Left lung (tissue), 10 donors: ENCODE results near the gene ERICH6. TPM values are rescaled to one million over a fixed set of nuclear protein-coding genes. Genes with fewer than 3 reads are reported as not detected.

ENCODE experiments used
- ATAC-seq: fragments of 200-7000 bp; cut with Tn5 transposase; one replicate; pipeline ENCODE4 v1.9.1; 2020; ENCODE audit warnings: moderate library complexity
- DNase-seq, 4 donors: peaks; one replicate each; pipeline ENCODE4 v3.0.0-alpha.2; 2013 to 2020
- H3K27ac ChIP-seq, 2 donors: fragments of 200-600 bp; sonication (generic) in 1 of 2; one replicate each; pipeline versions ENCODE4 v1.5.0 to v1.8.0; 2020 to 2021
- H3K27me3 ChIP-seq, 2 donors: fragments of 200-600 bp; sonication (generic) in 1 of 2; one replicate each; pipeline versions ENCODE4 v1.5.0 to v1.8.0; 2020 to 2021
- H3K36me3 ChIP-seq, 2 donors: fragments of 200-600 bp; sonication (generic) in 1 of 2; one replicate each; pipeline versions ENCODE4 v1.5.0 to v1.8.0; 2020 to 2021
- H3K4me1 ChIP-seq, 2 donors: fragments of 200-600 bp; one replicate each; pipeline ENCODE4 v1.8.0; 2021
- H3K4me3 ChIP-seq, 2 donors: fragments of 200-600 bp; sonication (generic) in 1 of 2; one replicate each; pipeline versions ENCODE4 v1.5.0 to v1.8.0; 2020 to 2021; ENCODE audit warnings: mild to moderate bottlenecking in 1 of 2
- H3K9me3 ChIP-seq, 2 donors: fragments of 200-600 bp; sonication (generic) in 1 of 2; one replicate each; pipeline versions ENCODE4 v1.5.0 to v1.8.0; 2020 to 2021
- intact Hi-C, 2 donors: fragments of 100-400 bp; cut with DNase I; formaldehyde crosslinking; loops; one replicate each; pipeline versions ENCODE4 v1.11.2 to v1.14.2; 2022
- polyA plus RNA-seq, 6 donors: library from polyadenylated mRNA; unstranded; fragments of 120-200 nt; gene quantifications; one replicate each; pipeline ENCODE4 v1.2.1, GENCODE V29; 2013; ENCODE audit not compliant: insufficient read length in 6 of 6
- total RNA-seq, 2 donors: library from RNA; stranded (reverse); fragmentation: NEBNext Ultra II Directional; extraction: Animal tissue kit (Norgen Biotek cat#: 25700); gene quantifications; one replicate each; pipeline ENCODE4 v1.2.1, GENCODE V29; 2021
- TF ChIP-seq, protein P1 (sequence below), 2 donors: fragments of 200-600 bp; sonication (generic) in 1 of 2; IDR thresholded peaks; one replicate each; pipeline versions ENCODE4 v1.5.0 to v1.8.0; 2021; ENCODE audit warnings: antibody characterized with exemption in 2 of 2
- donor health status: DM: no; HTN: yes; CAD: no.
- donor health status: DM: no; HTN: no; CAD: no.

The ERICH6 gene
- total and polyA plus RNA-seq, 8 donors = 0.34 to 1.7 (median 0.88) TPM; not detected in 2

DNA sequence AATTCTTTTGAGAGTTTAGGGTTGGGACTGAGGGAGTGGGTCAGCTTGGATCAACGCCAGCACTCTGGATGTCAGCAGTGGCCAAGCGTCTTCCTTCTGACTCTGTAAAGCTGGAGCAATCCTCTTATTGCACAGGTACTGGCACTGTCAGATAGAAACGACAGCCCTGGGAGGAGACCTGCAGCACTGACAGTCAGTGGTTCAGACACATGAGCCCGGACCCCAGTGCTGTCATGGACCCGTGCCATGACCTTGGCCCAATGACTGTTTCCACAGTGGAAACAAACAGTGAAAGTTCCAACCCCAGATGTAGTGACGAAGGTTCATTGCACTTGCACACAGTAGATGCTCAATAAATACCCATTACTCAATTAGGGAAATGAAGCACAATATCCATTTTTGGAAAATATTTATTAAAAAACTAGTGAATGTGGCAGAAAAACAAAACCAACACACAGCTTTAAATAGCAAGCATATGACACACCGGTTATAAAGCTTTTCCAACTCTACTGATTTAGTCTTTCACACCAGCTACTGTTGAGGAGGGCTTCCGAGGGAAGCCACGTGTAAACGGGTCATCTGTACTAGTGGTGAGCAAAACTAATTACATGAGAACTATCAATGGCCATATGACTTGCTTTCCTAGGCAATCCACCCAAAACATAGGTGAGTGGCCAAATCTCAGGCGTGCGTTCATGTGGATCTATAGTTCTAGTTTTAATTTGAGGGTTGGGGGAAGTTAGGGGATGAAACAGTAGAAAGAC, 37.2 kb upstream of the ERICH6 start:
- peaks cover 0 to 48% of the 10 kb centered on the region in 2 donors for H3K4me1 ChIP-seq
- peaks cover 0 to 21% of the 10 kb centered on the region in 2 donors for H3K36me3 ChIP-seq
- H3K9me3 ChIP-seq = no peaks in the 10 kb centered on the region
- TF ChIP-seq, protein P1, sequence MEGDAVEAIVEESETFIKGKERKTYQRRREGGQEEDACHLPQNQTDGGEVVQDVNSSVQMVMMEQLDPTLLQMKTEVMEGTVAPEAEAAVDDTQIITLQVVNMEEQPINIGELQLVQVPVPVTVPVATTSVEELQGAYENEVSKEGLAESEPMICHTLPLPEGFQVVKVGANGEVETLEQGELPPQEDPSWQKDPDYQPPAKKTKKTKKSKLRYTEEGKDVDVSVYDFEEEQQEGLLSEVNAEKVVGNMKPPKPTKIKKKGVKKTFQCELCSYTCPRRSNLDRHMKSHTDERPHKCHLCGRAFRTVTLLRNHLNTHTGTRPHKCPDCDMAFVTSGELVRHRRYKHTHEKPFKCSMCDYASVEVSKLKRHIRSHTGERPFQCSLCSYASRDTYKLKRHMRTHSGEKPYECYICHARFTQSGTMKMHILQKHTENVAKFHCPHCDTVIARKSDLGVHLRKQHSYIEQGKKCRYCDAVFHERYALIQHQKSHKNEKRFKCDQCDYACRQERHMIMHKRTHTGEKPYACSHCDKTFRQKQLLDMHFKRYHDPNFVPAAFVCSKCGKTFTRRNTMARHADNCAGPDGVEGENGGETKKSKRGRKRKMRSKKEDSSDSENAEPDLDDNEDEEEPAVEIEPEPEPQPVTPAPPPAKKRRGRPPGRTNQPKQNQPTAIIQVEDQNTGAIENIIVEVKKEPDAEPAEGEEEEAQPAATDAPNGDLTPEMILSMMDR (IDR thresholded peaks at IDR 0.05) = no peak
- no peaks in the 10 kb centered on the region for H3K27me3 ChIP-seq
- intact Hi-C loops = no loop called here
- no peak for DNase-seq
- ATAC-seq = no peak
- no peak overlapping the region for H3K4me3 ChIP-seq
- no peak overlapping the region for H3K27ac ChIP-seq

DNA sequence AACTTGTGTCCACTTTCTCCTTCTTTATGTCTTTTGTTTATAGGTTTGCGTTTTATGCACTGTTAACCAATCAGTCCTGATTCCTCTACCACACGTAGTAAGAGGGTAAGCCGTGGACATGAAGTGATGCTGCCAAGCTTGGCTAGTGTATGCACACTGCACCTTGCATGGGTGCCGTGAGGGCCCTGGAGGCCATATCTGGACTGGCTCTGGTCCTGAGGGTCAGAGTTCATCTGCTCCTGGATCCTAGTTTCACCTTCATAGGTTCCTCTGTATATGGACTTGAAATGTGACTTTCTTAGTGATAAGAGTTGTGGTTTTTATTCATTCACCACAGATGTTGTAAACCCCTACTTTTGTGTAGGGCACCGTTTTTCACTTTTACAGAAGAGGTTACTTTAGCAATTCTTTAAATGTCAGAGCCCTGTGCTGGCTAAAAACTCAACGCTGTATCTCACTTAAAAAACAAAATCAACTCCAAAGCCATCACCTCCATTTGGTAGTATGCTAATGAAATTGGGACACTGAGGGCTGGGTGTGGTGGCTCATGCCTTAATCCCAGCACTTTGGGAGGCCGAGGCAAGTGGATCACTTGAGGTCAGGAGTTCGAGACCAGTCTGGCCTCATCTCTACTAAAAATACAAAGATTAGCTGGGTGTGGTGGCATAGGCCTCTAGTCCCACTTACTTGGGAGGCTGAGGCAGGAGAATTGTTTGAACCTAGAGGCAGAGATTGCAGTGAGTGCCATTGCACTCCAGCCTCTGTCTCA, 36.3 kb upstream of the ERICH6 start:
- ATAC-seq = no peak
- H3K27ac ChIP-seq = no peak overlapping the region

DNA sequence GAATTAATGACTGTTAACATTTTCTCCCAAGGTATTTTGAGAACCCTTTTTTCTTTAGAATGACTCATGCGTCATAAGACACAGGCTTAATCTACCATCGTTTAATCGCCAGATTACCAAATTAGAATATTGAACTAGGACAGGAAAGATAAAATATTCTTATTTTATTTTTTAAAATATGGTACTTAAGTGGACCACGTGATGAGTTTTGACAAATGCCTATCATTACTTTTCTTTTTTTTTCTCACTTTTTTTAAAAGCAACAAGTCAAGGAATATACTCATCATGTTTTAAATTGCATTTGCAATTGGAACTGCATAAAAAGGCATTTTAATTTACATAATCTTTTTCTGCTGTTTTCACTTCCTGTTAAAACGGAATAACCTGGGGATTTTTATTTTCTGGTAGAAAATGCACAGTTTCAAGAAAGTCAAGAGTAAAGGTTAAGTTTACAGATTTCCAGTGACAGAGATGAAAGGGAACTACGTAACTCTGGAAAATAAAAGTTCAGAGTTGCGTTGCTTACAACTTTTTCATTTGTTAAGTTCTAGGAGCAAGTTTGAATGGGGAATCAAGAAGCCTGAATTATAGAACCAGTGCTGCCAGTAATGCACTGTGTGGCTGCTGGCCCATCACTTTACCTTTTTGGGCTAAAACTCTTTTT, 35.6 kb upstream of the ERICH6 start:
- TF ChIP-seq, protein P1 (IDR thresholded peaks at IDR 0.05) = no peak

More for the DNA sequence above, 36.3 kb upstream of the ERICH6 start:
- Histone ChIP-seq H3K9me3 (no peaks in the 10 kb centered on the region), H3K4me1 (peaks cover 0 to 45% of the 10 kb centered on the region in 2 donors), H3K36me3 (peaks cover 0 to 21% of the 10 kb centered on the region in 2 donors), H3K4me3 (no peak overlapping the region), H3K27me3 (no peaks in the 10 kb centered on the region)
- TF ChIP-seq, protein P1 (IDR thresholded peaks at IDR 0.05) = no peak
- intact Hi-C loops = no loop called here
- DNase-seq = no peak

DNA sequence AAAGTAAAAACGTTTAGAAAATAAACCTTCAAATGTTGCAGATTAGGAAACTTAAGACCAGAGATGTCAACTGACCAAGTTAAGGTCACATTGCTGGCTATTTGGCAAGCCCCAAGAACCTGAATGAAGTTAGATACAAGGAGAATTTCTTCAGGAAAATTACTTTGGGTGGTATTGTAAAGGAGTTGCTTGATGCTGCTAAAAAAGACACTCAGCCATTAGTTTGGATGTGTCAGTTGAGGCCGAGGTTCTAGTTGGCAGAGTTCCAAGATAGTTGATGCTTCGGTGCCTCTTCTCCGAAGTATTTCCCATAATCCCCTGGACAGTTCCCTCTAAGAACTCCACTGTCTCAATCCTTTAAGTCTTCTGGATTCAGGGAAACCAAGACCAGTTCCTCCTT, 35.0 kb upstream of the ERICH6 start:
- Histone ChIP-seq H3K27ac (peak overlapping the region in 1 of 2 donors; percentile 46), H3K27me3 (no peaks in the 10 kb centered on the region), H3K36me3 (peaks cover 0 to 21% of the 10 kb centered on the region in 2 donors), H3K9me3 (no peaks in the 10 kb centered on the region), H3K4me1 (peaks cover 0 to 33% of the 10 kb centered on the region in 2 donors), H3K4me3 (no peak overlapping the region)
- intact Hi-C loops = no loop called here
- no peak for ATAC-seq
- TF ChIP-seq, protein P1 (IDR thresholded peaks at IDR 0.05) = no peak
- DNase-seq = no peak

More for the DNA sequence above, 35.6 kb upstream of the ERICH6 start:
- H3K27me3 ChIP-seq = no peaks in the 10 kb centered on the region
- intact Hi-C loops = no loop called here
- DNase-seq = no peak
- H3K9me3 ChIP-seq = no peaks in the 10 kb centered on the region
- ATAC-seq = no peak
- H3K4me1 ChIP-seq = peaks cover 0 to 38% of the 10 kb centered on the region in 2 donors
- H3K4me3 ChIP-seq = no peak overlapping the region
- peaks cover 0 to 21% of the 10 kb centered on the region in 2 donors for H3K36me3 ChIP-seq
- no peak overlapping the region for H3K27ac ChIP-seq
